Measurements from ENCODE around the gene SULT1C2. TPM values are rescaled to one million over a fixed set of nuclear protein-coding genes. Genes with fewer than 3 reads are reported as not detected.
"Not testable (repeated sequence)": the region's sequence is repeated elsewhere in the genome, so short reads cannot be mapped to it uniquely, and the experiment has no call there.

Gene SULT1C2
- total RNA-seq, 6 experiments from 2014 or later, result not detected

DNA sequence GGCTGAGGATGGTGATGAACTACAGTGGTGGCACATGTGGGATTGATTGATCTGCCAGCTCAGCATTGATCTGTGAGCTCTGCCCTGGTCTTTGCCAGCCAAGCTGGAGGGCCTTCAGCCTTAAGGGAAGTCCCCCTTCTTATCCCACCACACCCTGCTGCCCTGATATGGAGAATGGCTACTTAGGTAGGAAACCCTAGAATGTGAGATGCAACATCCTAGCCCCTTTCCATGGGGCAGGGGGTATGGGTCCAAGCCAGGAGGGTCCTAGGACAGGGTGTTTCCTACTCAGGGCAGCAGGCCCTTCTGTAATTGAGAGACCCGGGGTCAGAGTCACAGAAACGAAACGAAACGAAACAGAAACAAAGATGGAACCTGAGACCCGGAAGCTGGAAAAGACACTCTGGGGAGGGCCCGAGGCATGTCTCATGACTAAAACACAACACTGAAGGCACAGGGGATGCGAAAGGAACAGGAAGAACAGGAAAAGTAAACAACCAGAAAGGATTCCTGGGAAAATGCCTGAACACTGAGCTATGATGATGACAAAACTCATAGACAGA, 16.9 kb upstream of the SULT1C2 start:
- no peaks in the 10 kb centered on the region for H3K36me3 Mint-ChIP-seq (ENCODE audit: low read depth)
- H3K4me1 Mint-ChIP-seq (ENCODE audit: low read depth), result peaks cover 48% of the 10 kb centered on the region

GRCh38 chr2:108278631-108279030, 10.1 kb upstream of the SULT1C2 start:
- Mint-ChIP-seq H3K9me3 (no peaks in the 10 kb centered on the region), H3K27ac (no peak overlapping the region), H3K4me1 (ENCODE audit: low read depth) (peaks cover 10% of the 10 kb centered on the region), H3K27me3 (ENCODE audit: insufficient read depth) (peaks cover 8% of the 10 kb centered on the region), H3K4me3 (no peak overlapping the region), H3K36me3 (ENCODE audit: low read depth) (no peaks in the 10 kb centered on the region)
- no peak for DNase-seq
- TF ChIP-seq, protein P1, sequence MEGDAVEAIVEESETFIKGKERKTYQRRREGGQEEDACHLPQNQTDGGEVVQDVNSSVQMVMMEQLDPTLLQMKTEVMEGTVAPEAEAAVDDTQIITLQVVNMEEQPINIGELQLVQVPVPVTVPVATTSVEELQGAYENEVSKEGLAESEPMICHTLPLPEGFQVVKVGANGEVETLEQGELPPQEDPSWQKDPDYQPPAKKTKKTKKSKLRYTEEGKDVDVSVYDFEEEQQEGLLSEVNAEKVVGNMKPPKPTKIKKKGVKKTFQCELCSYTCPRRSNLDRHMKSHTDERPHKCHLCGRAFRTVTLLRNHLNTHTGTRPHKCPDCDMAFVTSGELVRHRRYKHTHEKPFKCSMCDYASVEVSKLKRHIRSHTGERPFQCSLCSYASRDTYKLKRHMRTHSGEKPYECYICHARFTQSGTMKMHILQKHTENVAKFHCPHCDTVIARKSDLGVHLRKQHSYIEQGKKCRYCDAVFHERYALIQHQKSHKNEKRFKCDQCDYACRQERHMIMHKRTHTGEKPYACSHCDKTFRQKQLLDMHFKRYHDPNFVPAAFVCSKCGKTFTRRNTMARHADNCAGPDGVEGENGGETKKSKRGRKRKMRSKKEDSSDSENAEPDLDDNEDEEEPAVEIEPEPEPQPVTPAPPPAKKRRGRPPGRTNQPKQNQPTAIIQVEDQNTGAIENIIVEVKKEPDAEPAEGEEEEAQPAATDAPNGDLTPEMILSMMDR (IDR thresholded peaks at IDR 0.05), result no peak

More for the DNA sequence above, 16.9 kb upstream of the SULT1C2 start:
- H3K27me3 Mint-ChIP-seq (ENCODE audit: insufficient read depth), result peaks cover 1% of the 10 kb centered on the region
- H3K9me3 Mint-ChIP-seq, result no peaks in the 10 kb centered on the region
- H3K27ac Mint-ChIP-seq, result peak overlapping the region; percentile 91
- TF ChIP-seq, protein P1 (IDR thresholded peaks at IDR 0.05), result no peak
- H3K4me3 Mint-ChIP-seq, result peak overlapping the region; percentile 81
- peak; percentile 63 for DNase-seq

DNA sequence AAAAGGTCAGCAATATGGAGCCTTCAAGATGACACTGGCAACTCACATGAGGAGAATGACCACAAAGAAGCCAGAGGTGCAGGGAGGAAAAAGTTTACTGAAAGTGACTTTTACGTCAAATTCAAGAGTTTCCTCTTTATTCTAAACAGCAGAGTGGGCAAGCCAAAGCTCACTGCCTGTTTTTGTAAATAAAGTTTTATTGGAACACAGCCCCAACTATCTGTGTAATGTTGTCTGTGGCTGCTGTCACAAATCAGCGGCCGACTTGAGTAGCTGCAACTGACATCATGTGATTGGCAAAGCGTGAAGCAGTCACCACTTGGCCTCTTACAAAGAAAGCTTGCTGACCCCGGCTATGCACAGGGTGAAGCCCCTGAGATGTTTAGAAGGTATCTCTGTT, 9.2 kb upstream of the SULT1C2 start:
- no peak overlapping the region for H3K4me3 Mint-ChIP-seq
- H3K27ac Mint-ChIP-seq, result no peak overlapping the region
- peaks cover 8% of the 10 kb centered on the region for H3K27me3 Mint-ChIP-seq (ENCODE audit: insufficient read depth)
- no peaks in the 10 kb centered on the region for H3K9me3 Mint-ChIP-seq
- no peak for DNase-seq
- TF ChIP-seq, protein P1 (IDR thresholded peaks at IDR 0.05), result no peak
- H3K4me1 Mint-ChIP-seq (ENCODE audit: low read depth), result peaks cover 10% of the 10 kb centered on the region
- H3K36me3 Mint-ChIP-seq (ENCODE audit: low read depth), result no peaks in the 10 kb centered on the region

DNA sequence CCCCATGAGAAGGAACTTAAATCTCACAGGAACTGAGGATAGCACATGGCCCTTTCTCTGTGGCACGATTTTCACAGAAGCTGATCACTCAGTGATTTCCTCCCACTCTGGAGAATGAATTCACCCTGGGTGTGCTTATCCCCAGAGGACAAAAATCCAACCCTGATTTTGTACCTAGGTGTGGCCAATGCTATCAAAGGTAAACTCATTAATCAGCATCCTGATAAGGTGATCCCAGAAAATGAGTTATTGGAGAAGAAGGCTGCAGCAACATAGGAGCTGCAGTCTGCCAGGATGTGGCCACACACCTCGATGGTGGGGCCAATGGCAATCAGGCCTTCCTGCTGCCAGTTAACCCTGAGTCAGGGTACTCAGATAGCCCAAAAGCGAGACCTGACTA, 8.2 kb upstream of the SULT1C2 start:
- H3K9me3 Mint-ChIP-seq, result no peaks in the 10 kb centered on the region
- TF ChIP-seq, protein P1 (IDR thresholded peaks at IDR 0.05), result no peak
- H3K4me3 Mint-ChIP-seq, result no peak overlapping the region
- H3K27ac Mint-ChIP-seq, result no peak overlapping the region
- peaks cover 8% of the 10 kb centered on the region for H3K27me3 Mint-ChIP-seq (ENCODE audit: insufficient read depth)
- H3K36me3 Mint-ChIP-seq (ENCODE audit: low read depth), result no peaks in the 10 kb centered on the region
- peaks cover 10% of the 10 kb centered on the region for H3K4me1 Mint-ChIP-seq (ENCODE audit: low read depth)
- DNase-seq, result no peak

GRCh38 chr2:108284566-108284965, 4.1 kb upstream of the SULT1C2 start:
- H3K4me1 Mint-ChIP-seq (ENCODE audit: low read depth); H3K27ac Mint-ChIP-seq; H3K27me3 Mint-ChIP-seq (ENCODE audit: insufficient read depth); H3K4me3 Mint-ChIP-seq; H3K9me3 Mint-ChIP-seq; H3K36me3 Mint-ChIP-seq (ENCODE audit: low read depth); DNase-seq: not testable (repeated sequence)

DNA sequence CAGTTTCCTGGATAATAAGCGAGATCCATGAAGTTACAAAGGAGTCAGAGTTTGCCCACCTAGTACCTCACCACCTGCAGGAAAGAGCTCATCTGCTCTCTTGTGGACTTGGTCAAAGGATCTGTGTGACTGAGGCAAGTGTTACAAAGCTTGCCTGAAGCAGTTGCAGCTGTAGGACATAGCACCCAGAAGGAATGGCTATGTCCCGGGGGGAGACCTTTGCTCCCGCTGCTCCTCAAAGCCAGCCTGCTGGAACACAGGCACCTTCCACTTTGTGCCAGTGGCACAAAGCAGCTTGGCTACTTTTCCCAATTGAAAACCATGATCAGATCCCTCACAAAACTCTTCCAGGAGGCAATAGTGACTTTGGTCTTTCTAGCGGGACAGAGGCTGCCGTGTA, 3.1 kb upstream of the SULT1C2 start:
- H3K4me3 Mint-ChIP-seq, result no peak overlapping the region
- DNase-seq, result no peak
- H3K27ac Mint-ChIP-seq, result no peak overlapping the region
- H3K36me3 Mint-ChIP-seq (ENCODE audit: low read depth), result no peaks in the 10 kb centered on the region
- H3K27me3 Mint-ChIP-seq (ENCODE audit: insufficient read depth), result no peaks in the 10 kb centered on the region; the same call in none of the 2 replicates
- TF ChIP-seq, protein P1 (IDR thresholded peaks at IDR 0.05), result no peak
- no peaks in the 10 kb centered on the region for H3K4me1 Mint-ChIP-seq (ENCODE audit: low read depth)
- H3K9me3 Mint-ChIP-seq, result no peaks in the 10 kb centered on the region
